GM18873 (cell line): Measurements from ENCODE around the gene P3H1.
"Not testable (repeated sequence)": the region's sequence is repeated elsewhere in the genome, so short reads cannot be mapped to it uniquely, and the experiment has no call there.

Source experiments
- ATAC-seq: cut with Tn5 transposase; IDR thresholded peaks from one replicate; pipeline ENCODE4 v1.9.1; 2021; ENCODE audit warnings: mild to moderate bottlenecking, moderate library complexity, moderate number of reproducible peaks; ENCODE audit not compliant: unreplicated experiment, low FRiP score

P3H1 gene

DNA sequence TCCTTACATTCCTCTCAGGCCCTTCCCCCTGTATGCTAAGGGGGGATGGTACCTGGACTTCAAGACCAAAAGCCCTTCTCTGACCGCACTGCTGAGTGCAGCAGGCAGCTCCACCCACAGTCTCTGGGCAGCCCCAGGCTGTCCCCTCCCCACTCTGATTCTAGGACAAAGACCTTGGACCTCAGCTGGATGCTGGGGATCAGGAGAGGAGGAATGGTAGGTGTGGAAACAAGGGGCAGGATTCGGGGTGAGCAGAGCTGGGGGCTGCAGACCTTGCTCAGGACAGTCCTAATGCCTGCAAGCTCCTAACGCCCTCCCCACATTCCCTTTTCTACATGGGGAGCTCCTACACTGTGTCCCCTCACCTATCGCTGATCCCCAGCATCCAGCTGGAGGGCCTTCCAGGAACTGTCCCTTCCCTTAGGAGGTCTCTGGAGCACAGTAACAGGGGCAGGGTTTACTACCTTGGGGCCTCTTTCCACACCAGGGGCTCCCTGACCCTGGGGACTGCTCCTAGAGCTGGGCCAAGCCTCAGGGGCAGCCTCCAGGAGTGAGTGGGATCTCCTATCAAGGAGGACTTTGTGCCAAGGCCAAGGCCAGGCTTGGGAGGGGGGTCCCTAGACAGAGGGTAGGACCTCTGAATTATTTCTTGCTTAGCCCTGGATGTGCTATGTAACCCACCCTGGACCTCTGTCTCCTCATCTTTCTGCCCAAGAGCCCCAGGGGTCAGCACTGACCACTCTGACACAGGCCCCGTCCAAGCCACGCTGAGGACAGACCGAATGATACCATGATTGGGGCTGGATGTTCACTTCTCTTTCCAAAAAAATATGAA, 32.4 kb downstream of the P3H1 start:
- no peak for ATAC-seq

DNA sequence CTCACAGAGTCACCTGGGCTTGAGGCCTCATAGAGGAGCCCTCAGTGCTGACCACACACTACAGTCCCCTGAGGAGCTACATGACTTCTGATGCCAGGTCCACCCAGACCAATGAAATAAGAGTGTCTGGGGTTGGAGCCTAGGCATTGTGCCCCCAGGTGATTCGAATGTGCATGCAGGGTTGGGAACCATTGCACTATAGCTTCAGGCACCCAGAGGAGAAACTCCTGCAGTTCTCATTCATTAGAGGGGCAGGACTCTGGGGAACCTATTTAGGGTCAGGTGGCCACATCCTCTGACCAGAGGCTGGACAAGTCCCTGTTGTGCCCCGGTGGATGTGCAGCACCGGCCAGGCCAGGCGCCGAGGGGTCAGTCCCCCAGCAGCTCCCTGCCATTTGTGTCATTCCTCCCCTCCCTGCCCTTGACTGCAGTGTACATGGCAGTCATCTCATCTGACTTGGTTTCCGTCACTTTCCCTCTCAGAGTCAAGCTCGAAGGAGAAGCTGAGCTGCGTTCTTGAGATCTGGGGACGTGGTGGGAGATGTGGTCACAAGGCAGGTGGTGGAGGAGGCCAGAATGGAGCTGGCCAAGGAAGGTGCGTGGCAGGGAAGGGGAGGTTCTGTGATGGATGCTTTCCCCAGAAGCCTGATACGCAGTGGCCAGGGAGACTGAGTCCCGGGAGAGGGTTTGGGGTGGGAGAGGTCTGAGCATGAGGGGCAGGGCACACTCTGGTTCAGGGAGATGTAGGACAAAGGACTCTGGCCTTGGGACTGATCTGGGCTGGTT, 33.2 kb downstream of the P3H1 start:
- ATAC-seq, result no peak

DNA sequence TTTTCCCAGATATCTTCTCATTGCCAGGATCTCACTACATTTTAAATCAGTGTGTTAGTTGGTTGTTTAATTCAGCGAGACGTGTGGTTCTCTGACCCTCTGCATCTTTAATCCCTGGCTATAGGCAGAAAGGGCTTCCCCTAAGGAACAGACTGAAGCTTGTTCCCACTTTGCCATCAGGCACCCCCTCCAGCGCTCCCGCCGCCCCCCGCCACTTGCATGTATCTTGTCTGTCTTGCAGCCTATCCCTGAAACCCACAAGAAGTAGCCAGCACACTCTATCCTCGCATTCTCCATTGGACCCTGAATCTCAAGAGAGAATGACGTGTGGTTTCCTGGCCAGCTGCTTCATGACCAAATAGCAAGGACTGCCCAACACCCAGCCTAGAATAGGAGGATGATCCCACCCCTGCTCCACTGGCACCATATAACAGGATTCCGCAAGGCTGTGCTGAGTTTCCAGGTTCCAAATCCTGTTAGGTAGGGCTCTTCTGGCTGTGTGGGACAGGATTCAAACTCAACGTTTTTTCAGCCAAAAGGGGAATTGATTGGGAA, 34.6 kb downstream of the P3H1 start:
- no peak for ATAC-seq

DNA sequence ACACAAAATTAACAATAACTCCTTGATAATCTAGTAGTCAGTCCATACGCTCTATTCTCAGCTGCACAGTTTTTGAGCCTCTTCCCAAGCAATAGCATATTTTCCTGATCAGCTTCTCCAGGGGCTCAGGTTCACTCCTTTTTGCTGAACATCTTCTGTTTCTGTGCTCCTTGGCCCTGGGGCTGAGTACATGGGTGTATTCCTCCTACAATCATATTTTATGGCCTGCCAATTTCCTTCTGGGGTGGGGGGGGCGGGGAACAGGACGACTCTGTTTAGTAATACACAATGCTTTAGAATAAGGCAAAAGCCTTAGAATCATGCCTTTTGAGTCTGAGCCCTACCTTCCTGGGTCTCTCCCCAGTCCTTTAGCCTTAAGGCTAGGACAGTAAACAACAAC, 35.2 kb downstream of the P3H1 start:
- ATAC-seq, result no peak

DNA sequence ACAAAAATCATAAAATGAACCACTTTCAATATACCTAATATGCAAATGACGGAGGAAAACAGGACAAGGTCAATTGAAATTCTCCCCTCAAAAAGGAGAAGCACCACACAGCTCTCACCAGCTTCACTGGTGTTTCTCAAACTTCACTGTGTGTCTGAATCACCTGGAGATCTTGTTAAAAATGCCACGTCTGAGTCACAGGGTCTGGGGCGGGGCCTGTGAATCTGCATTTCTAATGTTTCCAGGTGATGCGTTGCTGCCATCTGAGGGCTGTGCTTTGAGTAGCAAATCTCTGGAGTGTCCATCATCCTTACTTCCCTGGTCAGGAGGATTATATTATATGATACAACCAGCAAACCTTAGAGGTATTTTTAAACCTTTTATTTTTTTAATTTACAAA, 35.8 kb downstream of the P3H1 start:
- no peak for ATAC-seq

DNA sequence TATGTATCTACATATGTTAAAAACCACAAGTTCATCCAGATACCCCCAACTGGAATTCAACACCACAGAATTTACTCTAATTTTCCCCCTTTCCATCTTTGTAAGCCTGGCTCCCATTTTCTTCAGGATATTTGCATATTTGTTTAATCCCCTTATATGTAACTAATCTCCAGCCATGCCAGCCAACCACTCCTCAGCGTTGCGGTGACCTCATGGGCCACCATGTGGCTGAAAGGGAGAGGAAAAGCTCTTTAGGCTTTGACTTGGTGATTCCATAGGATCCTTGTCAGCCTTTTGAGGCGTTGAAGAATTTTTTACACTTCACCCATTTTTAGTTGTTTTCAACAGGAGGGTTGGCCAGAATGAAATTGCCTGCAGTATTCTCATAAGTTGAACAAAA, 36.8 kb downstream of the P3H1 start:
- ATAC-seq, result no peak

DNA sequence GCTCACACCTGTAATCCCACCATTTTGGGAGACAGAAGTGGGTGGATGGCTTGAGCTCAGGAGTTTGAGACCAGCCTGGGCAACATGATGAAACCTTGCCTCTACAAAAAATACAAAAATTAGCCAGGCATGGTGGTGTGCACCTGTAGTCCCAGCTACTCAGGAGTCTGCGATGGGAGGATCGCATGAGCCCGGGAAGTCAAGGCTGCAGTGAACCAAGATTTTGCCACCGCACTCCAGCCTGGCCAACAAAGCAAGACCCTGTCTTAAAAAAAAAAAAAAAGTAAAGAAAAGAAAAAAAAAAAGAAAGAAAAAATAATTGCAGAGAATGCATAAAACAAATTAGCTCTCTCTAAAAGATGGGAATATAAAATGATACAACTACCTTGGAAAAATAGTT, 41.0 kb downstream of the P3H1 start:
- ATAC-seq, result not testable (repeated sequence)

DNA sequence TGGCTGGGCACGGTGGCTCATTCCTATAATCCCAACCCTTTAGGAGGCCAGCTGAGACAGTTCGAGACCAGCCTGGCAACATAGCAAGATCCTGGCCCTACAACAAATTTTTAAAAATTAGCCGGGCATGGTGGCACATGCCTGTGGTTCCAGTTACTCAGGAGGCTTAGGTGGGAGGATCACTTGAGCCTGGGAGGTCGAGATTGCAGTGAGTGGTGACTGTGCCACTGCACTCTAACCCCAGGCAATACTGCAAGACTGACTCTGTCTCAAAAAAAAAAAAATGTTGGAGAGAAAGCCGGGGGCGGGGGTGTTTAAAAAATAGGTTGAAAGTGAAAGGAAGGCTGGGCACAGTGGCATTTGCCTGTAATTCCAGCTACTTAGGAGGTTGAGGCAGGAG, 43.3 kb downstream of the P3H1 start:
- no peak for ATAC-seq

DNA sequence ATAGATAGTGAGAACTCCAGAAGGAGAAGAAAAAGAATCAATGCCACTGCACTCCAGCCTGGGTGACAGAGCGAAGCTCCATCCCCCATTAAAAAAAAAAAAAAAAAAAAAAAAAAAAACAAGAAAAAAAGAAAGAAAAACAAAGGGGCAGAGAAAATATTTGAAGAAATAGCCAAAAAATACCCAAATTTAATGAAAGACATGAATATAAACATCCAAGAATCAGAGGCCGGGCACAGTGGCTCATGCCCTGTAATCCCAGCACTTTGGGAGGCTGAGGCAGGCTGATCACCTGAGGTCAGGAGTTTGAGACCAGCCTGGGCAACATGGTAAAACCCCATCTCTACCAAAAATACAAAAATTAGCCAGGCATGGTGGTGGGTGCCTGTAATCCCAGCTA, 44.4 kb downstream of the P3H1 start:
- ATAC-seq, result not testable (repeated sequence)

DNA sequence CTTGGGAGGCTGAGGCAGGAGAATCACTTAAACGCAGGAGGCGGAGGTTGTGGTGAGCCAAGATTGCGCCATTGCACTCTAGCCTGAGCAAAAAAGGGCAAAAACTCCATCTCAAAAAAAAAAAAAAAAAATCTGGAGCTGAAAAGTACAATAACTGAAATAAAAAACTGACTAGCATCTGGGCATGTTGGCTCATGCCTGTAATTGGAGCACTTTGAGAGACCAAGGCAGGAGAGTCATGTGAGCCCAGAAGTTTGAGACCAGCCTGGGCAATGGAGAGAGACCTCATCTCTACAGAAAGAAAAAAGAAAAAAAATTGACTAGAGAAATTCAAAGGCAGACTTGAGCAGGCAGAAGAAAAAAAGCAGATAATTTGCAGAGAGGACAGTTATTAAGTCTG, 44.9 kb downstream of the P3H1 start:
- no peak for ATAC-seq

DNA sequence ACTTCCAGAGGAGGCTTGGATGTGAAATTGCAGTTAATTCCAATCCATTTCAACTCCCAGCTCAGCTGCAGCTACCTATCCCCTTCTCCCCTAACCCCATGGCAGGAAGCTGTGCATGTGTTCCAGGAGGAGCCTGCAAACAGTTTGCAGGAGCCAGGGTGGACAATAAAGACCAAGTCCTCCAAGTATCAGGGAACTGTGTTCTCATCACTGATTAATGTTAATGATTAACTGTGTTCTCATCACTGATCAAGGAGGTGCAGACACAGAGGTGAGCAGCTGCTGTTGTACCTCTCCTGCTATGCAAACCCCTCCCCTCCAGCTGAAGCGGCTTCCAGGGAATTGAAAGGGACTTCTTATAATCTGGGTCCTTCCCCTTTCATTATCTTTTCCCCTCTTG, 46.0 kb downstream of the P3H1 start:
- ATAC-seq, result no peak

DNA sequence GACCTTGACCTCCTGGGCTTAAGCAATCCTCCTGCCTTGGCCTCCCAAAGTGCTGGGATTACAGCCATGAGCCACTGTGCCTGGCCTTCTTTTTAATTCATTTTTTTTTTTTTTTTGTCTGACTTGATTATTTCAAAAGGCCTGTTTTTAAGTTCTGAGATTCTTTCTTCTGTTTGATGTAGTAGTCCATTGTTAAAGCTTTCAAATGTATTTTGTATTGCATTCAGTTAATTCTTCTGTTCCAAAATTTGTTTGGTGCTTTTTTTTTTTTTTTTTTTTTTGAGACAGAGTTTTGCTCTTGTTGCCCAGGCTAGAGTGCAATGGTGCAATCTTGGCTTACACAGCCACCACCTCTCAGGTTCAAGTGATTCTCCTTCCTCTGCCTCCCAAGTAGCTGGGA, 52.4 kb downstream of the P3H1 start:
- ATAC-seq, result not testable (repeated sequence)

DNA sequence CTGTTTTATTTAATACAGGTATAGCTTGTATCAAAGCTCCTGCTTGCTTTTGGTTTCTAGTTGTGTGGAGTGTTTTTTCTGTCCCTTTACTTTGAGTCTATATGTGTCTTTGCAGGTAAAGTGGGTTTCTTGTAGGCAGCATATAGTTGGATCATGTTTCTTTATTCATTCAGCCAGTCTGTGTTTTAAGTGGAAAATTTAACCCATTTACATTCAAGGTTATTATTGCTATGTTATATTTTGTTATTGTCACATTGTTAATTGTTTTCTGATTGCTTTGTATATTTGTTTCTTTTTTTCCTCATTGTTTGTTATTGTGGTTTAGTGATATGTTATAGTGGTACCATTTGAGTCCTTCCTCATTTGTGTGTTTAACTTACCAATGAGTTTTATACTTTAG, 53.5 kb downstream of the P3H1 start:
- ATAC-seq, result no peak

DNA sequence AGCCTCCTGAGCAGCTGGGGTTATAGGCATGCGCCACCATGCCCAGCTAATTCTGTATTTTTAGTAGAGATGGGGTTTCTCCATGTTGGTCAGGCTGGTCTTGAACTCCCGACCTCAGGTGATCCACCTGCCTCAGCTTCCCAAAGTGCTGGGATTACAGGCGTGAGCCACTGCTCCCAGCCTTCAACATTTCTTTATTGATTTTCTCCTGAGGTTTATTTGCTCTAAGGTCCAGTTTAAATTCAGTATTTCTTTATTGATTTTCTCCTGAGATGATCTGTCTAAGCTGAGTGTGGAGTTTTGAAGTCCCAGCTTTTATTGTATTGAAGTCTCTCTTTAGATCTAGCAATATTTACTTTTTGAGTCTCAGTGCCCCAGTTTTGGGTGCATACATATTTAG, 54.0 kb downstream of the P3H1 start:
- ATAC-seq, result not testable (repeated sequence)

DNA sequence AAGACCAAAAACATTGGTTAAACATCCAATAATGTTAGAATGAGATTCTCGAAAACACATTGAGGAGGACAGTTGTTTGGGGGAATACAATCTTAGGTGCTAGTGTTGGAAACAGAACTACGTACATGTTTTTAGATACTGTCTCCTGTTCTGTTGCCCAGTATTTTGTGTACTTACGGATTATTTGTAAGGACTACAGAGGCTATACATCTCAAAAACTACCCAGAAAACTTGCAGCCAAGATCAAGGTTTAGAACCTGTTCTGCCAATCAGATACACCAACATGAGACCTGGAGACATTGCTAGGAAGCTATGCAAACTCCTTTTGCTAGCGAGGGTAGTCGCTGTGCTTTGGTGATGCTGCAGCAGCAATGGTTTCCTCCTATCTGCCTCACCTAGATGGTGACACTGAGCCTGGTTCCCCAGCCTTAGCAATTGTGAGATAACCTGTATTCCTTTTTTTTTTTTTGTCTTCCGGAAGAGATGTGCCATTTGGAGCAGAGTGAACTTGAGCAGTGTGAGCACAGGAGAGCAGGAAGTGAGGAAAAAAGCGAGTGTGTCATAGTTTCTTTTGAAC, 62.9 kb downstream of the P3H1 start:
- no peak for ATAC-seq

DNA sequence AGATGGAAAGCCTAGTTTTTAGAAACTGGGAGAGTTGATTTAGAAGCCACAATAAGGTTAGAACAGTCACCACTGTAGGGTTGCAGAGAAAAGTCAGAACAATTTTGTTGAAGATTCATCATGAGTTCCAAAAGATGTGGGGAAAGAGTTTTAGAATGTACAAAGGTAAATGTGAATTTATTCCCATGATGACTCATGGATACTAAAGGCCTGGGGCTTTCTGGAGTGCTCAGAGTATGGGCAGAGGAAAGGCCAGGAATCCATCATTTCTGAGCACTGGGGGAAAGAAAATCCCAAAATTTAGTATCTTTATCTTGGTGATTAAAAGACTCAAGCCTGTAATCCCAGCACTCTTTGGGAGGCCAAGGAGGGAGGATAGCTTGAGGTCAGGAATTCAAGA, 66.8 kb downstream of the P3H1 start:
- ATAC-seq, result no peak

DNA sequence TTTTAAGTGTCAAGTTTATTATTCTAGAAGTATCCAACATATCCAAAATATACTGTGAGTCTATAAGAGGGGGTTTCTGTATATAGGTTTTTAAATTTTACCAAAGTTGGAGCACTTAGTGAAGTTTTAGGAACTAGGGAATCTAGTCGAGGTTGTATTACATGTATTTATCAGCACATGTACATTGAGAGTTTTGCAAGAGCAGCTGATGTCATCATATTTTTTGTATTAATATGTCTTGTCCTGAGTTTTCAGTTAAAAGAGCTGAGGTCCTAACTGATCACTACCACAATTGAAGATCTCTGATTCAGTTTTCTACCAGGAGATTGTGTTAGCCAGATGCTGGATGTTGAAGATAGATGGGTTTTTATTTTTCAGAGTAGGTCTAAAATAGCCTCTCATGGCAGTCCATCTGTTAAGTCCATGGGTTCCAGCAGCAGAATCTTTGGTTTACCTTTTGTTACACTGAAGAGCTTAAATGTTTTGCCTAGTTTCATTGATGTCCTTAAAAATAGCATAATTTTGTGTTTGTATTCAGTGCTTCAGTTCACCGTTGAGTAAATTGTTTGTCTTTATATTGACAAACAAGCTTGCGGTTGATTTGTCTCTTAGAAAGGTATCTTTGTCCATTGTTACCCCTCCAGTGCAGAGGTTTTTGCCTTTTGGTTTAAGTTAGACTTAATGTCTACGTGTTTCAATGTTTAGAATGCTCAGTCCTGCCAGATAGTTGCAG, 68.6 kb downstream of the P3H1 start:
- no peak for ATAC-seq
